Kidney (tissue), 14 donors: ENCODE data around the gene FBXO42. TPM values are rescaled to one million over a fixed set of nuclear protein-coding genes. Genes with fewer than 3 reads are reported as not detected.
"Not testable (repeated sequence)": the region's sequence is repeated elsewhere in the genome, so short reads cannot be mapped to it uniquely, and the experiment has no call there.

Experiments
- DNase-seq, 5 donors: peaks; one replicate each; pipeline ENCODE4 v3.0.0-alpha.2; 2013 to 2020
- FAIRE-seq: peaks from 2 replicates; lab custom pipeline; 2012; peaks lifted over from hg19 to GRCh38; lab: Jason Lieb, UNC
- H3K27ac ChIP-seq, 2 donors: one replicate each; pipeline ENCODE4 v1.7.0; 2013; ENCODE audit warnings: low read depth in 2 of 2, low read length in 2 of 2, inconsistent platforms in 1 of 2
- H3K27me3 ChIP-seq: one replicate; pipeline ENCODE4 v1.7.1; 2013; ENCODE audit warnings: low read length, inconsistent platforms; ENCODE audit not compliant: control insufficient read depth, insufficient read depth
- H3K36me3 ChIP-seq, 3 donors: one replicate each; pipeline versions ENCODE4 v1.7.0 to v1.7.1; 2013; ENCODE audit warnings: low read length in 3 of 3, control low read depth in 1 of 3, inconsistent platforms in 1 of 3; ENCODE audit not compliant: insufficient read depth in 3 of 3, control insufficient read depth in 2 of 3
- H3K4me1 ChIP-seq, 3 donors: one replicate each; pipeline versions ENCODE4 v1.7.0 to v1.7.1; 2013; ENCODE audit warnings: low read length in 3 of 3, inconsistent platforms in 1 of 3, low read depth in 1 of 3; ENCODE audit not compliant: control insufficient read depth in 2 of 3, insufficient read depth in 2 of 3
- H3K4me3 ChIP-seq, 3 donors: one replicate each; pipeline versions ENCODE4 v1.7.0 to v1.8.1; 2013; ENCODE audit warnings: low read length in 3 of 3, control low read depth in 1 of 3, inconsistent platforms in 1 of 3
- H3K9ac ChIP-seq, 3 donors: one replicate each; pipeline versions ENCODE4 v1.7.0 to v1.7.1; 2013; ENCODE audit warnings: low read length in 3 of 3, control low read depth in 1 of 3, inconsistent platforms in 1 of 3
- H3K9me3 ChIP-seq, 3 donors: one replicate each; pipeline versions ENCODE4 v1.7.0 to v1.7.1; 2013; ENCODE audit warnings: low read length in 3 of 3, control low read depth in 1 of 3, inconsistent platforms in 1 of 3; ENCODE audit not compliant: control insufficient read depth in 2 of 3, insufficient read depth in 1 of 3
- intact Hi-C: fragments of 100-400 bp; cut with DNase I; formaldehyde crosslinking; loops from one replicate; pipeline ENCODE4 v1.11.1; 2022
- polyA plus RNA-seq: library from polyadenylated mRNA; stranded (reverse); fragments of 350-450 nt; fragmentation: Illumina TruSeq; extraction: RNeasy Lipid Tissue Mini Kit (QIAGEN cat#74804); gene quantifications from one replicate; pipeline ENCODE4 v1.2.3, GENCODE V29; 2014; ENCODE audit warnings: low read depth, low replicate concordance; ENCODE audit not compliant: insufficient read depth
- total RNA-seq: library from RNA; stranded (reverse); fragmentation: NEBNext Ultra II Directional; extraction: Animal tissue kit (Norgen Biotek cat#: 25700); gene quantifications from one replicate; pipeline ENCODE4 v1.2.1, GENCODE V29; 2021
- TF ChIP-seq, protein P1 (sequence below): IDR thresholded peaks from 3 replicates; pipeline ENCODE4 v1.5.1; 2012; ENCODE audit warnings: mild to moderate bottlenecking, moderate library complexity, borderline replicate concordance; ENCODE audit not compliant: insufficient read depth; ENCODE audit errors: extremely low read depth
- donor health status: control.
- donor health status: control.
- donor health status: control.
- donor health status: control.
- donor health status: control.
- donor health status: DM: yes; HTN: yes; CAD: no.
- donor health status: Normal renal cell carcinoma (clear cell type).

The FBXO42 gene
- total and polyA plus RNA-seq, 2 donors from 2014 or later: 14.1 to 22.1 TPM

DNA sequence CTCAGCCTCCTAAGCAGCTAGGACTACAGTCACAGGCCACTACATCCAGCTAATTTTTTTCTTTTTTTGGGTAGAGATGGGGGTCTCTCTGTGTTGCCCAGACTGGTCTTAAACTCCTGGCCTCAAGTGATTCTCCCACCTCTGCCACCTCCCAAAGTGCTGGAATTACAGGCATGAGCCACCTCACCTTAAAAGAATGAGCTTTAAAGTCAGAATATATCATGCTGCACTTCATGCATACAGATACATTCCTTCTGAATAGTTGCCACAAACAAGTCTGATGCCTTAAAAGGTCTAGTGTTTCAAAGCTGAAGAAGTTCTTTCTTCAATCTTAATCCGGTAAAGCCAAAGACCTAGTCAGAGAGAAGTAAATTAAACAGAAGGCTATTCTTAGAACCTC lies 91.5 kb downstream of the FBXO42 start:
- intact Hi-C loops: no loop called here
- FAIRE-seq: no peak

DNA sequence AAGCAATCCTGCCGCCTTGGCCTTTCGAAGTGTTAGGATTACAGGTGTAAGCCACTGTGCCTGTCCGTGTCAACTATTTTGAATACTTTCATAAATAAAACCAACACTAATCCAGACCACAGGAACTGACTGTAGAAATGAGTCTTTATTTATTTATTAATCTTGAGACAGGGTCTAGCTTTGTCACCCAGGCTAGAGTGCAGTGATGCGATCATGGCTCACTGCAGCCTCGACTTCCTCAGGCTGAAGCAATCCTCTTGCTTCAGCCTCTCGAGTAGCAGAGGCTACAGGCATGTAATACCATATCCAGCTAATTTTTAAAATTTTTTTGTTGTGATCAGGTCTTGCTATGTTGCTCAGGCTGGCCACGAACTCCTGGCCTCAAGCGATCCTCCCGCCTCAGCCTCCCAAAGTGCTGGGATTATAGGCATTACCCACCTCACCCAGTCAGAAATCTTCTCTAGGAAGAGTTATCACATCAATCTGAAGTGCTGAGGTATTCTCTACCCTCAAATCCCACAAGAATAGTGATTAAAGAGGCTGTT lies 93.6 kb downstream of the FBXO42 start:
- DNase-seq (no peak), FAIRE-seq (no peak)
- Histone ChIP-seq H3K4me1 (no peaks in the 10 kb centered on the region), H3K27ac (no peak overlapping the region), H3K4me3 (no peak overlapping the region), H3K9me3 (no peaks in the 10 kb centered on the region), H3K36me3 (peaks cover 0 to 23% (median 9%) of the 10 kb centered on the region in 3 donors), H3K9ac (no peak overlapping the region), H3K27me3 (no peaks in the 10 kb centered on the region)
- TF ChIP-seq, protein P1, sequence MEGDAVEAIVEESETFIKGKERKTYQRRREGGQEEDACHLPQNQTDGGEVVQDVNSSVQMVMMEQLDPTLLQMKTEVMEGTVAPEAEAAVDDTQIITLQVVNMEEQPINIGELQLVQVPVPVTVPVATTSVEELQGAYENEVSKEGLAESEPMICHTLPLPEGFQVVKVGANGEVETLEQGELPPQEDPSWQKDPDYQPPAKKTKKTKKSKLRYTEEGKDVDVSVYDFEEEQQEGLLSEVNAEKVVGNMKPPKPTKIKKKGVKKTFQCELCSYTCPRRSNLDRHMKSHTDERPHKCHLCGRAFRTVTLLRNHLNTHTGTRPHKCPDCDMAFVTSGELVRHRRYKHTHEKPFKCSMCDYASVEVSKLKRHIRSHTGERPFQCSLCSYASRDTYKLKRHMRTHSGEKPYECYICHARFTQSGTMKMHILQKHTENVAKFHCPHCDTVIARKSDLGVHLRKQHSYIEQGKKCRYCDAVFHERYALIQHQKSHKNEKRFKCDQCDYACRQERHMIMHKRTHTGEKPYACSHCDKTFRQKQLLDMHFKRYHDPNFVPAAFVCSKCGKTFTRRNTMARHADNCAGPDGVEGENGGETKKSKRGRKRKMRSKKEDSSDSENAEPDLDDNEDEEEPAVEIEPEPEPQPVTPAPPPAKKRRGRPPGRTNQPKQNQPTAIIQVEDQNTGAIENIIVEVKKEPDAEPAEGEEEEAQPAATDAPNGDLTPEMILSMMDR: no peak
- intact Hi-C loops: no loop called here

More for the DNA sequence above, 91.5 kb downstream of the FBXO42 start:
- no peaks in the 10 kb centered on the region for H3K9me3 ChIP-seq
- peaks cover 0 to 12% (median 6%) of the 10 kb centered on the region in 3 donors for H3K36me3 ChIP-seq
- no peaks in the 10 kb centered on the region for H3K4me1 ChIP-seq
- no peak for DNase-seq
- no peaks in the 10 kb centered on the region for H3K27me3 ChIP-seq
- no peak overlapping the region for H3K4me3 ChIP-seq
- H3K27ac ChIP-seq: no peak overlapping the region
- no peak overlapping the region for H3K9ac ChIP-seq
- TF ChIP-seq, protein P1: no peak

DNA sequence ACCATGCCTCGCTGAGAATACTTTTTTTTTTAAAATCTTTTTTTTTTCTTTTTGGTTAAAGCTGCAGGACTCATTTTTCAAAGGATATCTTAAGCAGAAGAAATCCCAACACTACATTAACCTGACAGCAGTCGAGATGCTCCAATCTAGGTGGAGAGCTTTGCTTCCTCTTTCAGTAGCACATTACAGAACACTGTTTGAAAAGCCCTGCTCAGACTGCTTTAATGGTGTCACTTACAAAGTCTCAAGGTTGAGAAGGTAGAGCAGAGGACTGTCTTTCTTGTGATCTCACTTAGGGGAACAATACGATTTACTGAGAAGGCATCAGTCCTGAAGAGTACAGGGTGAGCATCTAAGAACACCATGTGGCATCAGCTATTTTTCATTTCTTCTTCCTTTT lies 94.3 kb downstream of the FBXO42 start:
- H3K4me3 ChIP-seq: no peak overlapping the region
- TF ChIP-seq, protein P1: no peak
- FAIRE-seq: no peak

DNA sequence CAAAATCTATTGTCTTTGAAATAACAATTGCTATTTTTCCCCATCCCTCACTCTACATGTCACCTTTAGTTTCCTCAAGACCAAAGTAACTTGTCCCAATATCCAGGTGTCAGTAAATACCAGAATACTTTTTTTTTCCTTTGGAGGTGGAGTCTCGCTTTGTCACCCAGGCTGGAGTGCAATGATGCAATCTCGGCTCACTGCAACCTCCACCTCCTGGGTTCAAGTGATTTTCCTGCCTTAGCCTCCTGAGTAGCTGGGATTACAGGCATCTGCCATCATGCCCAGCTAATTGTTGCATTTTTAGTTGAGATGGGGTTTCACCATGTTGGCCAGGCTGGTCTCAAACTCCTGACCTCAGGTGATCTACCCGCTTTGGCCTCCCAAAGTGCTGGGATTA lies 94.7 kb downstream of the FBXO42 start:
- H3K36me3 ChIP-seq: peaks cover 0 to 29% (median 11%) of the 10 kb centered on the region in 3 donors
- H3K27ac ChIP-seq, H3K9ac ChIP-seq, H3K4me1 ChIP-seq, intact Hi-C loops, DNase-seq, FAIRE-seq, H3K9me3 ChIP-seq, H3K27me3 ChIP-seq, H3K4me3 ChIP-seq: not testable (repeated sequence)

More for the DNA sequence above, 94.3 kb downstream of the FBXO42 start:
- H3K36me3 ChIP-seq: peaks cover 0 to 24% (median 10%) of the 10 kb centered on the region in 3 donors
- no peak overlapping the region for H3K27ac ChIP-seq
- DNase-seq: no peak
- intact Hi-C loops: no loop called here
- no peaks in the 10 kb centered on the region for H3K4me1 ChIP-seq
- no peaks in the 10 kb centered on the region for H3K9me3 ChIP-seq
- H3K9ac ChIP-seq: no peak overlapping the region
- H3K27me3 ChIP-seq: no peaks in the 10 kb centered on the region
